ENCODE results near the gene SYT12. TPM values are rescaled to one million over a fixed set of nuclear protein-coding genes. Genes with fewer than 3 reads are reported as not detected.
A peak's percentile ranks its signal among the peaks of the same experiment; 100 is the strongest.
"Not testable (repeated sequence)": the region's sequence is repeated elsewhere in the genome, so short reads cannot be mapped to it uniquely, and the experiment has no call there.

SYT12 gene
- polyA plus RNA-seq, 1 donor = 0.06 TPM

DNA sequence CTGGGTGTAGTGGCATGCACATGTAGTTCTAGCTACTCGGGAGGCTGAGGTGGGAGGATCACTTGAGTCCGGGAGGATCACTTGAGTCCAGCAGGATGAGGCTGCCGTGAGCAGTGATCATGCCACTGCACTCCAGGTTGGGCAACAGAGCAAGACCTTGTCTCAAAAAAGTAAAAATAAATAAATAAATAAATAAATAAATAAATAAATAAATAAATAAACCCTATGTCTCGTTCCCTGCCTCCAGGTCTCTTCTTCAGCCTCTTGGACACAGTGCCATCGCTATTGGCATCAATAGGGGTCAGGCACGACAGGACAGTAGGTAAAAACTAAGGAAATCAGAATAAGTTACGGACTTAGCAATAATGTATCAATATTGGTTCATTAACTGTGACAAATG is 23.4 kb upstream of the SYT12 start:
- H3K27ac ChIP-seq (ENCODE audit: low read length) = no peak overlapping the region
- no peak for DNase-seq
- no peaks in the 10 kb centered on the region for H3K27me3 ChIP-seq (ENCODE audit: control insufficient read depth, insufficient read depth, low read length)
- H3K4me1 ChIP-seq (ENCODE audit: control insufficient read depth, insufficient read depth, low read length) = no peaks in the 10 kb centered on the region
- H3K9me3 ChIP-seq (ENCODE audit: control insufficient read depth, low read depth, low read length) = no peaks in the 10 kb centered on the region
- no peaks in the 10 kb centered on the region for H3K36me3 ChIP-seq (ENCODE audit: control insufficient read depth, insufficient read depth, low read length)
- H3K4me3 ChIP-seq (ENCODE audit: low read length) = no peak overlapping the region
- 93% methylated on average over 3 of the region's 7 CpGs for WGBS (ENCODE audit: insufficient coverage, low lambda C conversion rate)

DNA sequence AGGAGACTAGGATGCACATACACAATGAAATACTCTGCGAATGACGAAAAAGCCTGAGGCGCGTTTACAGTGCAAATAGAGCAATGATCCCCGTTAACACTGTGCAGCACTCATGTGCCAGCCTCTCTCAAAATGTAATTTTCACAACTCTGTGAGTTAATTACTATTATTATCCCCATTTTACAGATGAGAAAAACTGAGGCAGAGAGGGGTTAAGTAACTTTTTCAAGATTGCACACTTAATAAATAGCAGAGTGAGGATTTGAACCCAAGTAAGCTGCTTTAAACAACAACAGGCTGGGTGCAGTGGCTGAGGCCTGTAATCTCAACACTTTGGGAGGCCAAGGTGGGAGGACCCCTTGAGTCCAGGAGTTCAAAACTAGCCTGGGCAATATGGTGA is 21.6 kb upstream of the SYT12 start:
- H3K4me3 ChIP-seq (ENCODE audit: low read length) = no peak overlapping the region
- no peaks in the 10 kb centered on the region for H3K9me3 ChIP-seq (ENCODE audit: control insufficient read depth, low read depth, low read length)
- no peak for DNase-seq
- no peaks in the 10 kb centered on the region for H3K27me3 ChIP-seq (ENCODE audit: control insufficient read depth, insufficient read depth, low read length)
- H3K27ac ChIP-seq (ENCODE audit: low read length) = no peak overlapping the region
- no peaks in the 10 kb centered on the region for H3K4me1 ChIP-seq (ENCODE audit: control insufficient read depth, insufficient read depth, low read length)
- no CpG with 5 or more reads among the region's 5 CpGs for WGBS (ENCODE audit: insufficient coverage, low lambda C conversion rate)
- H3K36me3 ChIP-seq (ENCODE audit: control insufficient read depth, insufficient read depth, low read length) = no peaks in the 10 kb centered on the region

DNA sequence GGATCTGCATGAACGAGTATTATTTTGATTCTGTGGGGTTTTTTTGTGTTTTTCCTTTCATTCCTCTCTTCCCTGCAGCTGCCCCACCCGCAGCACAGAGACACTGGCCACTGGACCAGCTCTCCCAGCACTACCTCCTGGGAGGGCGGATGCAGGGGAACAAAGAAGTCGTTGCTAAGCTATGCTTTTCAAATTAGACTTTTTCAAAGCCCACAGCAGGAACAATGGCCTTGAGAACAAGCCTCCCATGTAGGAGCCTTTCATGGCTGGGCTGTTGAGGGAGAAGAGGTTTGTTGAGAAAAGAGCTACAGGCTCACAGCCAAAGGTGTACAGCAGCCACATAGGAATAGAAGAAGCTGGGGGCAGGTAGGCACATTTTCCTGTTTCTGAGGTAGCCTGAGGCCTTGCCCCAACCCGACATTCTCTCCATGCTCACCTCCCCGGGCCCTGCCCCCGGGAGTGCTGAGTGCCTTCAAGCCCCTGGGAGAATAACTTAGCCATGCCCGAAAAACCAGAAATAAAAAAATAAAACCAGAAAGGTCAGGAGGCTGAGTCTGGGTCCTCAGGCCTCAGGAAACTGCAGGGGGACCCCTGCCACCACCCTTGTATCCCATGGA is 20.5 kb upstream of the SYT12 start:
- Histone ChIP-seq H3K27me3 (ENCODE audit: control insufficient read depth, insufficient read depth, low read length) (no peaks in the 10 kb centered on the region), H3K27ac (ENCODE audit: low read length) (no peak overlapping the region), H3K4me1 (ENCODE audit: control insufficient read depth, insufficient read depth, low read length) (no peaks in the 10 kb centered on the region), H3K36me3 (ENCODE audit: control insufficient read depth, insufficient read depth, low read length) (no peaks in the 10 kb centered on the region), H3K9me3 (ENCODE audit: control insufficient read depth, low read depth, low read length) (no peaks in the 10 kb centered on the region), H3K4me3 (ENCODE audit: low read length) (no peak overlapping the region)
- 83% methylated on average over 1 of the region's 8 CpGs for WGBS (ENCODE audit: insufficient coverage, low lambda C conversion rate)
- no peak for DNase-seq

DNA sequence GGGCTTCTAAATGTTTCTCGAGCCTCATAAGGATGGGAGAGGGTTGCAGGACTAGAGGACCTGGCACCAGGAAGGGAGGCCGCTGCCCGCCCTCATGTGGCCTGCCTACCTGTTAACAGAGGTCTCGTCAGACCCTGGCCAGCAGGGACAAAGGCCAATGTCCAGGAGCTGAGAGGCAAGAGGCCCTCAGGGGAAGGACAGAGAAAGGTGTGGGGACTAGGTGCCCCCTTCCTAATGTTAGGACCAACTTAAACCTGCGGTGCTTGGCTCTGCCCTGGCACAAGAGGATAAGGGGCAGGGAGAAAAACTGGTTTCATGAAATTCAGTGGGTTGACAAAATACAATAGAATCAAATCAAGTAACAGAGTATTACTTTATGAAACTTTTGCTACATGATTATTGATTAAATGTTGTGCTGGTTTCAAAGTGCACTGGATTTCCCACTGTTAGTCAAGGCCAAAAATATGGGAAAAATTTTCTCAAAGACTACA is 20.0 kb upstream of the SYT12 start:
- H3K9me3 ChIP-seq (ENCODE audit: control insufficient read depth, low read depth, low read length) = no peaks in the 10 kb centered on the region
- no peak overlapping the region for H3K4me3 ChIP-seq (ENCODE audit: low read length)
- H3K4me1 ChIP-seq (ENCODE audit: control insufficient read depth, insufficient read depth, low read length) = no peaks in the 10 kb centered on the region
- H3K27me3 ChIP-seq (ENCODE audit: control insufficient read depth, insufficient read depth, low read length) = no peaks in the 10 kb centered on the region
- peak in 1 of 2 donors; percentile 40 for DNase-seq
- WGBS (ENCODE audit: insufficient coverage, low lambda C conversion rate) = 100% methylated on average over 1 of the region's 5 CpGs
- H3K27ac ChIP-seq (ENCODE audit: low read length) = no peak overlapping the region
- H3K36me3 ChIP-seq (ENCODE audit: control insufficient read depth, insufficient read depth, low read length) = no peaks in the 10 kb centered on the region

DNA sequence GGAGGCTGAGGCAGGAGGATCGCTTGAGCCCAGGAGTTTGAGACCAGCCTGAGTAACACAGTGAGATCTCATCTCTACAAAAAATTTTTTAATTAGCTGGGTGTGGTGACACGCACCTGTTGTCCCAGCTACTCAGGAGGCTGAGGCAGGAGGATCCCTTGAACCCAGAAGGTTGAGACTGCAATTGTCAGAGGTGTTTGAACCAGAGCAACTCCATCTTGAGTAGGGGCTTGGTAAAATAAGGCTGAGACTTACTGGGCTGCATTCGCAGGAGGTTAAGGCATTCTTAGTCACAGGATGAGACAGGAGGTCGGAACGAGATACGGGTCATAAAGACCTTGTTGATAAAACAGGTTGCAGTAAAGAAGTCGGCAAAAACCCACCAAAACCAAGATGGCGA is 17.7 kb upstream of the SYT12 start:
- DNase-seq; H3K36me3 ChIP-seq (ENCODE audit: control insufficient read depth, insufficient read depth, low read length); H3K4me3 ChIP-seq (ENCODE audit: low read length); H3K27ac ChIP-seq (ENCODE audit: low read length); H3K9me3 ChIP-seq (ENCODE audit: control insufficient read depth, low read depth, low read length); H3K27me3 ChIP-seq (ENCODE audit: control insufficient read depth, insufficient read depth, low read length); H3K4me1 ChIP-seq (ENCODE audit: control insufficient read depth, insufficient read depth, low read length): not testable (repeated sequence)
- no CpG with 5 or more reads among the region's 8 CpGs for WGBS (ENCODE audit: insufficient coverage, low lambda C conversion rate)

DNA sequence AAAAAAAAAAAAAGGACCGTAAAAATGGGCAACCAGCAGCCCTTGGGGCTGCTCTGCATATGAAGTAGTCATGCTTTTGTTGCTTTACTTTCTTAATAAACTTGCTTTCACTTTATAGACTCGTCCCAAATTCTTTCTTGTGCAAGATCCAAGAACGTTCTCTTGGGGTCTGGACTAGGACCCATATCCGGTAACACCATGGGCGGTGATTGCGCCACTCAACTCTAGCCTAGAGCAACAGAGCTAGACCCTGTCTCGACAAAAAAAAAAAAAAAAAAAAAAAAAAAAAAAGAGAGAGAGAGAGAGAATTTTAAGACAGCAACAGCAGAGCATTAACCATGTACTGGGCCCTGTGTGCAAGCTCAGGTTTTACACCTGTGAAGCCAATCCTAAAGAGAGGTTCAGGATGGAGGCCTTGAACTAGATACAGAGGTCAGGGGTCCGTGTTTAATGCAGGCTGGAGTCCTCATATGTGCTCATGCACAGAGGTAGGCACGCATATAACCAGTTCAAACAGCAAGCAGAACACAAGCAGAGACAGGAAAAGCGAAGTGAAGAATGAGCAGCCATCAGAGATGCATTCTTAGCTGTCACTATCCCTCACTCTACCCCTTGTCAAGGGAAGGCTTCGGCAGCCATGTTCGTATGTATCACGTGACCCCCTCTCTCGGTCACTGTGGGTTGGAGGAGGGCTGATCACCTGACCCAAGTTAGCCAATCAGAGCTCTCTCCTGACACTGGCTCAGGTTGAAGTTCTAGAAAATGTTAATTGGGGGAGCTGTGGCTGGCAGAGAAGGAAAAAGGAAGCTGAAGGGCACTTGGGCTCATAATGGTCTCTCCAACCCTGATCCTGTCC is 16.7 kb upstream of the SYT12 start:
- 67% methylated on average over 1 of the region's 14 CpGs for WGBS (ENCODE audit: insufficient coverage, low lambda C conversion rate)
- no peaks in the 10 kb centered on the region for H3K9me3 ChIP-seq (ENCODE audit: control insufficient read depth, low read depth, low read length)
- H3K4me3 ChIP-seq (ENCODE audit: low read length) = no peak overlapping the region
- H3K36me3 ChIP-seq (ENCODE audit: control insufficient read depth, insufficient read depth, low read length) = no peaks in the 10 kb centered on the region
- H3K27me3 ChIP-seq (ENCODE audit: control insufficient read depth, insufficient read depth, low read length) = no peaks in the 10 kb centered on the region
- H3K27ac ChIP-seq (ENCODE audit: low read length) = no peak overlapping the region
- DNase-seq = no peak
- H3K4me1 ChIP-seq (ENCODE audit: control insufficient read depth, insufficient read depth, low read length) = no peaks in the 10 kb centered on the region

DNA sequence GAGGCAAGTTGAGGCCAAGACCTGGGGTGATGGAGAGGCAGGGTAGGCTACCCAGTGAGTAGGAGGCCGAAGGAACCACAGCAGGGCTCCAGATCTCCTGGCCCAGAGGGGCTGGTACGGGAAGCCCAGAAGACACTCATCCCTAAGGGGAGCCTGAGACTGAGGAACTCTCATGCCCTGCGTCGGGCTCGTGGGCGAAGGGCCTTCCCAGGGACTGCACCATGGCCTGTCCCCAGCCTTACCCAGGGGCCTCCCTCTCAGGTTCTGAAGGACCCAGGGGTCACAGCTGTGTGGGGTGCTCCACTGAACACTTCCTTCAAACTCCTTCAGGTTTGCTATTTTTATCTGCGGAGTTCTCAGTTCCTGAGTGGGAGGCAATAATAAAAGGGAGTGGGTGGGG is 15.8 kb upstream of the SYT12 start:
- no peak overlapping the region for H3K4me3 ChIP-seq (ENCODE audit: low read length)
- no peaks in the 10 kb centered on the region for H3K27me3 ChIP-seq (ENCODE audit: control insufficient read depth, insufficient read depth, low read length)
- H3K4me1 ChIP-seq (ENCODE audit: control insufficient read depth, insufficient read depth, low read length) = no peaks in the 10 kb centered on the region
- no peak overlapping the region for H3K27ac ChIP-seq (ENCODE audit: low read length)
- no CpG with 5 or more reads among the region's 7 CpGs for WGBS (ENCODE audit: insufficient coverage, low lambda C conversion rate)
- H3K36me3 ChIP-seq (ENCODE audit: control insufficient read depth, insufficient read depth, low read length) = no peaks in the 10 kb centered on the region
- H3K9me3 ChIP-seq (ENCODE audit: control insufficient read depth, low read depth, low read length) = no peaks in the 10 kb centered on the region
- DNase-seq = no peak

DNA sequence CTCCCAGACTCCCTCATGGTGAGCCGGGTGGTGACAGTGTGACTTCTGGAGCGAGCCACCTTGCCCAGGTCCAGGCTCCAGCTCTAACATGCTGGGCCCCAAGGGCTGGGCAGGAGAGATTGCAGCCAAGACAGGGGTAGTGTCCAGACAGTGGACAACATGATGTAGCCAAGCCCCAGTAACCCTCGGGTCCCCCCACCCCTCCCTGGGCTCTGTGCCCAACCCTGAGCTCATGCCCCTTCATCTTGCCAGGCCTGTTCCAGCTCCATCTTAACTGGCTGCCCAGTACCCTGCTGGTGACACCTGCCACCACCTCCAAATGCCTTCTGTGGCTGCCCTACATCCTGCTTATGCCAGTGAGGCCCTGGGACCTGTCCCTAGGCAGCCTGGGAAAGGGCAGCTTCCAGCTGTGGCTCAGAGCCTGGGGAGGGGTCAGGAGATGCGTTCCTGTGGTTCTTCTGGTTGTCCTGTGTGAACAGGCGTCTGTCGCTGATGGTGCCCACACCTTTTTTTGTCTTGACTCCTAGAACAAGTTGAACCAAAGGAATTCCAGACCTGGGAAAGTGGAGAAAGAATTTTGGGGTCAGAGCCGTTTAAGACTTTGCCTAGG is 12.5 kb upstream of the SYT12 start:
- H3K36me3 ChIP-seq (ENCODE audit: control insufficient read depth, insufficient read depth, low read length) = no peaks in the 10 kb centered on the region
- H3K4me1 ChIP-seq (ENCODE audit: control insufficient read depth, insufficient read depth, low read length) = no peaks in the 10 kb centered on the region
- H3K27me3 ChIP-seq (ENCODE audit: control insufficient read depth, insufficient read depth, low read length) = no peaks in the 10 kb centered on the region
- no peak for DNase-seq
- H3K9me3 ChIP-seq (ENCODE audit: control insufficient read depth, low read depth, low read length) = no peaks in the 10 kb centered on the region
- no CpG with 5 or more reads among the region's 7 CpGs for WGBS (ENCODE audit: insufficient coverage, low lambda C conversion rate)
- H3K27ac ChIP-seq (ENCODE audit: low read length) = no peak overlapping the region
- H3K4me3 ChIP-seq (ENCODE audit: low read length) = no peak overlapping the region

DNA sequence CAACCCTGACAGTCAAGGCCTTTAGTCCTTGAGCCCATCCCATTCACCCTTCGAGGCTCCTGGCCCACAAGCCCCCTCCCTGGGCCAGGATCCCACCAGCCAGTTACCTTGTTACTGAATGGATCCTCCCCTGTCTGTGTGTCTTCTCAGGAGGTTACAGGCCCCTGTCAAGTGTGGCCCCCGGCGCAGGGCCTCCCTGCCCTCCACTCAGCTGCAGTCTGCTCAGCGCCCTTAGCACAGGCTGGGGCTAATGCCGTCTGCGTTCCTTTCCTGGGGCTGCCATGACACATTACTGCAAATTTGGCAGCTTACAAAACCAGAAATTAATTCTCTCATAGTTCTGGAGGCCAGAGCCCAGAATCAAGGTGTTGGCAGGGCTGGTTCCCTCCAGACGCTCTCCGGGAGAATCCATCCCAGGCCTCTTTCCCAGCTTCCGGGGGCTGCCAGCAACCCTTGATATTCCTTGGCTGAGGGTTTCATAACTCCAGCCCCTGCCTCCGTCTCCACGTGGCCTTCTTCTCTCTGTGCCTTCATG is 9.4 kb upstream of the SYT12 start:
- H3K27me3 ChIP-seq (ENCODE audit: control insufficient read depth, insufficient read depth, low read length) = no peaks in the 10 kb centered on the region
- WGBS (ENCODE audit: insufficient coverage, low lambda C conversion rate) = no CpG with 5 or more reads among the region's 11 CpGs

DNA sequence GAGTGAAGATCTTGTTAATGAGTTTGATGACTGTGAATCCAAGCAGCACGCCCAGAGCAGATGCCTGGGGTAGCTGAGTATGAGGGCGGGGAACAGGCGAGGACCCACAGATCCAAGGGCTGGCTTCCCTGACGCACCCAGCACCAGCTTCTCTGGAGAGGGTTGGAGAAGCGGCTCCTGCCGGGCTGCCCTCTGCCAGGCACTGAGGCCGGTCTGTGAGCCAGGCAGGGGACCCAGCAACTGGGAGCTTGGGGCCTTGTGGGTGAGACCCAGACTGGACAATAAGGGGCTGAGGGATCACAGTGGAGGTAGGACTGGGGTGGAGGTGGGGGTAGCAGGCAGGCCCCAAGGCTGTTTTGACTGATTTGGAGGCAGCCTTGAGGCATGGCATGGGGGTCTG is 8.6 kb upstream of the SYT12 start:
- WGBS (ENCODE audit: insufficient coverage, low lambda C conversion rate) = no CpG with 5 or more reads among the region's 7 CpGs

More for the DNA sequence above, 9.4 kb upstream of the SYT12 start:
- Histone ChIP-seq H3K36me3 (ENCODE audit: control insufficient read depth, insufficient read depth, low read length) (no peaks in the 10 kb centered on the region), H3K4me1 (ENCODE audit: control insufficient read depth, insufficient read depth, low read length) (no peaks in the 10 kb centered on the region), H3K27ac (ENCODE audit: low read length) (no peak overlapping the region), H3K4me3 (ENCODE audit: low read length) (no peak overlapping the region), H3K9me3 (ENCODE audit: control insufficient read depth, low read depth, low read length) (no peaks in the 10 kb centered on the region)
- DNase-seq = no peak

More for the DNA sequence above, 8.6 kb upstream of the SYT12 start:
- Histone ChIP-seq H3K27ac (ENCODE audit: low read length) (no peak overlapping the region), H3K4me3 (ENCODE audit: low read length) (no peak overlapping the region), H3K36me3 (ENCODE audit: control insufficient read depth, insufficient read depth, low read length) (no peaks in the 10 kb centered on the region), H3K4me1 (ENCODE audit: control insufficient read depth, insufficient read depth, low read length) (no peaks in the 10 kb centered on the region), H3K27me3 (ENCODE audit: control insufficient read depth, insufficient read depth, low read length) (no peaks in the 10 kb centered on the region), H3K9me3 (ENCODE audit: control insufficient read depth, low read depth, low read length) (no peaks in the 10 kb centered on the region)
- no peak for DNase-seq

All from large intestine (tissue), 3 donors.